Measurements from ENCODE around the gene RPP25L. TPM values are rescaled to one million over a fixed set of nuclear protein-coding genes. Genes with fewer than 3 reads are reported as not detected.

RPP25L gene
- total RNA-seq, 2 donors from 2014 or later: 8.6 to 16.9 TPM

- Histone ChIP-seq H3K27me3 (no peaks in the 10 kb centered on the region), H3K4me1 (no peaks in the 10 kb centered on the region), H3K27ac (no peak overlapping the region), H3K9me3 (no peaks in the 10 kb centered on the region), H3K4me3 (no peak overlapping the region), H3K36me3 (replicated peaks in 1 of 2; ENCODE audit: insufficient read depth in 1 of 2, low read depth in 2 of 2) (no peaks in the 10 kb centered on the region)
- 45 to 57% methylated on average over 7 to 8 of the region's 8 CpGs for WGBS, 2 donors
- DNase-seq (no peak), ATAC-seq (no peak)
- TF ChIP-seq CTCF (IDR thresholded peaks at IDR 0.05) (no peak), POLR2A (IDR thresholded peaks at IDR 0.05) (no peak)
- intact Hi-C loops (cut with DNase I): no loop called here
Observed at GRCh38 chr9:34565856-34566255, 46.0 kb downstream of the RPP25L start.

GRCh38 chr9:34564617-34565016, 47.3 kb downstream of the RPP25L start:
- no peak for DNase-seq
- Histone ChIP-seq H3K27ac (no peak overlapping the region), H3K9me3 (no peaks in the 10 kb centered on the region), H3K36me3 (replicated peaks in 1 of 2; ENCODE audit: insufficient read depth in 1 of 2, low read depth in 2 of 2) (no peaks in the 10 kb centered on the region), H3K27me3 (no peaks in the 10 kb centered on the region), H3K4me3 (no peak overlapping the region), H3K4me1 (peaks cover 7% of the 10 kb centered on the region)
- ATAC-seq: no peak
- intact Hi-C loops (cut with DNase I): no loop called here
- 85 to 89% methylated on average over 10 to 15 of the region's 16 CpGs for WGBS, 2 donors
- TF ChIP-seq CTCF (IDR thresholded peaks at IDR 0.05) (no peak), POLR2A (IDR thresholded peaks at IDR 0.05) (no peak)

GRCh38 chr9:34563262-34563661, 48.6 kb downstream of the RPP25L start:
- Histone ChIP-seq H3K4me3 (no peak overlapping the region), H3K36me3 (replicated peaks in 1 of 2; ENCODE audit: insufficient read depth in 1 of 2, low read depth in 2 of 2) (no peaks in the 10 kb centered on the region), H3K27ac (no peak overlapping the region), H3K4me1 (peaks cover 11% of the 10 kb centered on the region), H3K9me3 (no peaks in the 10 kb centered on the region), H3K27me3 (no peaks in the 10 kb centered on the region)
- WGBS, 2 donors: 58 to 70% methylated on average over 5 of the region's 5 CpGs
- TF ChIP-seq POLR2A (IDR thresholded peaks at IDR 0.05): no peak
- TF ChIP-seq CTCF (IDR thresholded peaks at IDR 0.05): no peak
- ATAC-seq (no peak), DNase-seq (no peak)
- intact Hi-C loops (cut with DNase I): no loop called here

- Histone ChIP-seq H3K27ac (no peak overlapping the region), H3K36me3 (replicated peaks in 1 of 2; ENCODE audit: insufficient read depth in 1 of 2, low read depth in 2 of 2) (no peaks in the 10 kb centered on the region), H3K4me3 (no peak overlapping the region), H3K4me1 (peaks cover 11% of the 10 kb centered on the region), H3K27me3 (no peaks in the 10 kb centered on the region), H3K9me3 (no peaks in the 10 kb centered on the region)
- DNase-seq (peak in 1 of 4 donors; percentile 27), ATAC-seq (no peak)
- 72 to 79% methylated on average over 7 of the region's 7 CpGs for WGBS, 2 donors
- peak in 5 of 7 experiments; percentile 28 to 32 (median 30) for TF ChIP-seq CTCF (IDR thresholded peaks at IDR 0.05)
- no peak for TF ChIP-seq POLR2A (IDR thresholded peaks at IDR 0.05)
- intact Hi-C loops (cut with DNase I): no loop called here
Observed at GRCh38 chr9:34562135-34562745, 49.7 kb downstream of the RPP25L start.

DNA sequence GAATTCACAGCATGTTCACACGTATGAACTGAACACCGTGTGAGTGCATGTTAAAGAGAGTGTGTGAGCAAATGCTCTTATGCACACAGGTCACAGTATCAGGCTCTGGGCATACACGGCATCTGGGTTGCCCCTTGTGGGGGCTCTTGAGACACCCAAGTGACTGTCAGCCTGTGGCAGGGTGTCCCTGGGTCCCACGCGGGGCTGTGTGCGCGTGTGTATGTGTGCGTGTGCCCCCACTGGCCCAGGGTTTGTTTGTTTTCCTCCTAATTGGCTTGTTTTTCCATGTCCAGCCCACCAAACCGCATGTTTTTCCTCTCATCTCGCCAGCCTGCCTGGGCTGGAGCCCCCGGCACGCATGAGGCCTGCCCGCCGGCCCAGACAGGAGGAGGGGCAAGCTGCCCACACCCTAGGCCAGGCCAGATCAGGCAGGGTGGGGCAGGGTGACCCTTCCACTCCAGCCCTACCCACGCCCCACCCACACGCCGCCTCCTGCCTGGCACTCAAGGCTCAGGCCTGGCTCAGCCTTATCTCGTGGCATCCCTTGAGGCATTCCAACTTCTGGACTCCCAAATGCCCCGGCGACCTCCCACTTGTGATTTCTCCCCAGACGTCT, 51.2 kb downstream of the RPP25L start:
- no peak for DNase-seq
- TF ChIP-seq CTCF (IDR thresholded peaks at IDR 0.05): no peak
- no peak for TF ChIP-seq POLR2A (IDR thresholded peaks at IDR 0.05)
- ATAC-seq: no peak
- WGBS, 2 donors: 60 to 64% methylated on average over 15 to 21 of the region's 21 CpGs
- no peak overlapping the region for H3K27ac ChIP-seq
- H3K36me3 ChIP-seq (replicated peaks in 1 of 2; ENCODE audit: insufficient read depth in 1 of 2, low read depth in 2 of 2): no peaks in the 10 kb centered on the region
- H3K9me3 ChIP-seq: no peaks in the 10 kb centered on the region
- H3K4me1 ChIP-seq: peaks cover 11% of the 10 kb centered on the region
- H3K4me3 ChIP-seq: no peak overlapping the region
- H3K27me3 ChIP-seq: no peaks in the 10 kb centered on the region
- intact Hi-C loops (cut with DNase I): no loop called here
